Neutrophil (primary cell): ENCODE results near the gene IL9.

Experiments
- H3K27ac ChIP-seq: fragments of 200-600 bp; sonication (generic); 2 replicates; pipeline ENCODE4 v1.5.1; 2016; ENCODE audit warnings: mild to moderate bottlenecking, moderate library complexity
- H3K27me3 ChIP-seq: fragments of 200-600 bp; sonication (generic); 2 replicates; pipeline ENCODE4 v1.6.0; 2016; ENCODE audit warnings: mild to moderate bottlenecking
- H3K36me3 ChIP-seq: fragments of 200-600 bp; sonication (generic); 2 replicates; pipeline ENCODE4 v1.5.1; 2017
- H3K4me1 ChIP-seq, 2 experiments: fragments of 200-600 bp in 1 of 2; sonication (generic) in 1 of 2; 1 replicate in 1 of 2; 2 replicates in 1 of 2; pipeline versions ENCODE4 v1.5.1 to v1.6.1; 2013 to 2016; ENCODE audit warnings: low read depth in 1 of 2, low read length in 1 of 2, mild to moderate bottlenecking in 1 of 2, moderate library complexity in 1 of 2; ENCODE audit not compliant: control insufficient read depth in 1 of 2, insufficient read depth in 1 of 2
- H3K4me3 ChIP-seq, 2 experiments: fragments of 200-600 bp in 1 of 2; sonication (generic) in 1 of 2; 1 replicate in 1 of 2; 2 replicates in 1 of 2; pipeline ENCODE4 v1.5.1; 2013 to 2016; ENCODE audit warnings: low read depth in 1 of 2, low read length in 1 of 2, mild to moderate bottlenecking in 1 of 2, moderate library complexity in 1 of 2
- H3K9me3 ChIP-seq: fragments of 200-600 bp; sonication (generic); 2 replicates; pipeline ENCODE4 v1.5.1; 2016
- CTCF ChIP-seq: fragments of 200-600 bp; sonication (generic); IDR thresholded peaks from 2 replicates; pipeline ENCODE4 v1.5.1; 2016; ENCODE audit warnings: antibody characterized with exemption

IL9 gene

GRCh38 chr5:135842737-135843136 lies 52.9 kb downstream of the IL9 start:
- no peak overlapping the region for H3K4me3 ChIP-seq
- no peaks in the 10 kb centered on the region for H3K9me3 ChIP-seq
- no peak overlapping the region for H3K27ac ChIP-seq

More at GRCh38 chr5:135842737-135843136, 52.9 kb downstream of the IL9 start:
- H3K36me3 ChIP-seq = no peaks in the 10 kb centered on the region
- no peak for TF ChIP-seq CTCF
- H3K27me3 ChIP-seq = peaks cover 31% of the 10 kb centered on the region
- H3K4me1 ChIP-seq = no peaks in the 10 kb centered on the region
